ENCODE data around the gene NADK2.
A peak's percentile ranks its signal among the peaks of the same experiment; 100 is the strongest.

Gene NADK2

GRCh38 chr5:36160617-36161016, 81.1 kb downstream of the NADK2 start:
- no peak for DNase-seq

DNA sequence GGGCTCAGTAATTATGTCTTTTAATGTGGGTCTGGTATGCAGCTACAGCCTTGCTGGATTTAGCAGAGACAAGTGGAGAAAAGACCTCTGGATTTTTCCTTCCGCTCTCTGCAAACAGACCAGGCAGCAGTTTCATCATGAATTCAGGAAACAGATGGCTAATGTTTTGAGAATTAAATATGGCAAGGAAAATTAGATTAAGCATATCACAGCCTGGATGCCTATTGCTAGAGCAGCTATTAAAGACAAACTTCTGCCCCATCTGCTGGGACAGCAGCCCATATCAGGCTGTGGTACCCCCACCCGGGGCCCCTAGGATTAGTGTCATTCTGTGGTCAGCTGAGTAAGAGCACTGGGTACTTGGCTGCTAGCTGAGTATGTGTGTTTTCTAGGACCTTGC, 83.6 kb downstream of the NADK2 start:
- no peak for DNase-seq

- DNase-seq = no peak
These were observed 85.1 kb downstream of the NADK2 start for GRCh38 chr5:36156619-36157018.

DNA sequence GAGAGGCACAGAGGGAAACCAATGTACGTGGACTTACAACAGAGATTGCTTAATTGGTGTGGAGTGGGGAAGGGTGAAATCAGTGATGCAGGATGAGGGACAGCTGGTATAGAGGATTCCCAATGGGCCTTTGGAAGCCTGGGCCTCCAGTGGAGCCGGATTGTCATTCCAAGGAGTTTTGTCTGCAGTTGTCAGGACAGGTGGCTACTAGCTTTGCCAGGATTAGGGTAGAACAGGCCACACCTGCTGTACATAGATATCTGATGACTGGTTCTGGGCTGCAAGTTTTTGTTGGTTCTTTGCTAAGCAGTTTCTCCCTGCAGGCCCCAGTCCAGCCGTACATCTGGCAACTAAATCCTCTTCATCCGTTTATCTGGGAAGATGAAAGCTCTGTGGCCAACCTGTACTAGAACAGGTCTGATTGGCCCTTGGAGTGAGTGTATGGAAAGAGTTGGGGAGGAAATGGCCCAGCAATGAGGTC, 85.6 kb downstream of the NADK2 start:
- DNase-seq = no peak

- no peak for DNase-seq
These were observed 86.4 kb downstream of the NADK2 start for GRCh38 chr5:36155291-36155690.

GRCh38 chr5:36153726-36154125, 88.0 kb downstream of the NADK2 start:
- DNase-seq = no peak

- no peak for DNase-seq
These were observed 88.4 kb downstream of the NADK2 start for GRCh38 chr5:36153298-36153677.

- no peak for DNase-seq
These were observed 89.1 kb downstream of the NADK2 start for GRCh38 chr5:36152324-36153297.

DNA sequence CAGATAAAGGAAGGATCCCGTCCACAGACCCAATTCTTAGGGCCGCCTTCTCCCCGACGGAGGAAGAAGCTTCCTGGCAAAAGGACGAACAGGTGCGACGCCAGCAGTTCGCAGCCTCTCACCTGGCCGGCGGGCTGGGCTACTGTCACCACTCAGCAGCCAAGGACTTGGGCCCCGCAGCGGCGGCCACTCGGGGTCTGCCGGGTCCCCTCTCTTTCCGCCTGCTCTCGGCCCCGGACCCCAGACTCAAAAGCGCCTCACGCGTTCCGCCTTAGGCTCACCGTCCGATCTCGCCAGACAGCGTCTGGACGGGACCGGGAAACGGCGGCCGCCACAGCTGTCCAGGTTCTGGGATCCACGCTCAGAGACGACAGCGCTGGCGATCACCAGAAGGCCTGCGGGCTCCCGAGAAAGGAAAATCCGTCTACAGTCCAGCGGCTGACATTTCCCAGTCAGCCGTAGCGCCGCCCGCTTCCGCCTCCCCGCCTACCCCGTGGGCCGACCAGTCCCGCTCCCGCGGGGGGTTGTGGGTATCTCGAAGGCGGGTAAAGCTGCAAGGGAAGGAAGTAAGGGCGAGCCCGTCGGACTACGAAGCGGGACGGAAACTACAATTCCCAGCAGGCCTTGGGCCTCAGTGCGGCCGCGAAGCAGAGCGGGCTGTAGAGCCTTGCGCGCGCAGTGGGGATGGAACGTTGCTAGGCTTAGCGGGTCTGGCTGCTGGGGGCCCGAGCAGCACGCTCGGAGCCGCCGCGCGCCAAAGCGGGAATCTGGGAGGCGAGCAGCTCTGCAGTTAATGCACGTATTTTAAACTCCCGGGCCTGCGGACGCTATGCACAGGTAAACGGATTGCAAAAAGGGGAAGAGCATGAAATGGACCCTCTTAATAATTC, 90.0 kb downstream of the NADK2 start, which contains the start of the genes LMBRD2 and SKP2:
LMBRD2 (minus strand) TSS at position 454 of the 890 bp plus-strand sequence. CDS start 8,538 bp downstream, outside the sequence.
SKP2 (plus strand) TSS at position 678 of the 890 bp plus-strand sequence; CDS start at position 830, 152 bp downstream.
- DNase-seq = peak; percentile 96

DNA sequence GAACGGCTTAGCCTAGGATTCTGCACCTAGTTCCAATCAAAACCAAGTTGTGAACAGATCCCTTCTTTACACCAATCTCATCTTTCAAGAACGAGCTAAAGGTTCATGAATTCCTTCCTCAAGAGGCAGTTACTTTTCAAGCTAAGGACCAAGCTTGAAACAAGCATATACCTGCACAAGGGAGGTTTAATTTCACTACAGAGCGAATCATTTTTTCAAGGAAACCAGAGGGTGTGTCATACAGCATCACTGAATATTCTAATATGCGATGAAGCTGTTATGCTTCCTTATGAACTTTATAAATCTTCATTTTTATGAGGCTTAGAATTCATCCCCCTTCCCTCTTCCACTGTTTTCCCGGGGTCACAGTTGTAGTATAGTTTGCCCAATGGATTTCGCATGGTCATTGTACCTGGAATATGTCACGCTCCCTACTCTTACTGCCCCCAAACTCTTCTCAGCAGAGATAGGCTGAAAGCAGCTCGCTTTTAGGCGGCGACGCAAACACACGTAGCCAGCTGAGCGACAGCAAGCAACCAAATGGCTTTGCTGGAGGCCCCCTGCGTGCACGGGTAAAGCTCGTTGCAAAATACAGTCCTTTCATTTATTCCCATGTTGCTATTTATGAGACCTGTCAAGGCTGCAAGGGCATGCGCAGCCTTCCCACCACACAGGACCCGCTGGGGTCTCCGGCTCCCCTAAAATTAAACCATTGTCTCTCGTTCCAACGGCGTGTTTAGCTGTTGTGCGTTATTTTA, 90.9 kb downstream of the NADK2 start:
- DNase-seq = peak; percentile 24

GRCh38 chr5:36147681-36148080, 94.0 kb downstream of the NADK2 start:
- no peak for DNase-seq

DNA sequence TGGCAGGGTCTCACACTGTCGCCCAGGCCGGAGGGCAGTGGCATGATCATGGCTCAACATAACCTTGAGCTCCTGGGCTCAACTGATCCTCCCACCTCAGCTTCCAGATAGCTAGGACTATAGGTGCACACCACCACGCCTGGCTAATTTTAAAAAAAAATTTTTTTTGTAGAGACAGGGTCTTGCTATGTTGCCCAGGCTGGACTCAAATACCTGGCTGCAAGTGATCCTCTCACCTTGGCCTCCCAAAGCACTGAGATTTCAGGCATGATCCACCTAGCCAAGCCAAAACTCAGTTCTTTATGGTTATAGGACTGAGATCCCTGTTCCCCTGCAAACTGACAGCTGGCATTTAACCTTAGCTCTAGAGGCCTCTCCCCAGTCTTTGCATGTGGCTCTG, 95.3 kb downstream of the NADK2 start:
- DNase-seq = no peak

- no peak for DNase-seq
These were observed 96.4 kb downstream of the NADK2 start for GRCh38 chr5:36145311-36145710.

All from CD4-positive, alpha-beta T cell treated with Interleukin-4 for 4 hours (primary cell).